Measurements from ENCODE around the gene DMD. TPM values are rescaled to one million over a fixed set of nuclear protein-coding genes. Genes with fewer than 3 reads are reported as not detected.

Gene DMD
- total RNA-seq, 2 donors from 2014 or later: 19.6 to 24.9 TPM

DNA sequence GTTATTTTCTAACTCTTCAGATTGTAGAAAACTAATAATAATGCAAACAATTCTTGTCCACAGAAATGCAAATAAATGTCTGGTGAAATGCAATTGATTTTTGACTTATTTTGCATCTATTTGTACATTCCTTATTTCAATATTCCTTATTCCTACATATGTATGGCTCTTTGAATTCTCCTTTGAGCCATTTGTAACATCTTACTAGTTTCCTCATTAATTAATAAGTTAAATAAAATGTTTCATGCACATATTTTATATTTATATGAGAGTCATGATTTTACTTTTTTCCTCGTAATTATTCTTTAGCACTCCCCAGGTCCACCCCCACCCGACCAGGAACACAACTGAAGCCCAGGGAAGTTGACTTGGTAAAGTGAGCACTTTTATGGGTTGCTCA is 2136.8 kb downstream of the DMD start:
- no peak overlapping the region for H3K27ac Mint-ChIP-seq
- TF ChIP-seq, protein P1, sequence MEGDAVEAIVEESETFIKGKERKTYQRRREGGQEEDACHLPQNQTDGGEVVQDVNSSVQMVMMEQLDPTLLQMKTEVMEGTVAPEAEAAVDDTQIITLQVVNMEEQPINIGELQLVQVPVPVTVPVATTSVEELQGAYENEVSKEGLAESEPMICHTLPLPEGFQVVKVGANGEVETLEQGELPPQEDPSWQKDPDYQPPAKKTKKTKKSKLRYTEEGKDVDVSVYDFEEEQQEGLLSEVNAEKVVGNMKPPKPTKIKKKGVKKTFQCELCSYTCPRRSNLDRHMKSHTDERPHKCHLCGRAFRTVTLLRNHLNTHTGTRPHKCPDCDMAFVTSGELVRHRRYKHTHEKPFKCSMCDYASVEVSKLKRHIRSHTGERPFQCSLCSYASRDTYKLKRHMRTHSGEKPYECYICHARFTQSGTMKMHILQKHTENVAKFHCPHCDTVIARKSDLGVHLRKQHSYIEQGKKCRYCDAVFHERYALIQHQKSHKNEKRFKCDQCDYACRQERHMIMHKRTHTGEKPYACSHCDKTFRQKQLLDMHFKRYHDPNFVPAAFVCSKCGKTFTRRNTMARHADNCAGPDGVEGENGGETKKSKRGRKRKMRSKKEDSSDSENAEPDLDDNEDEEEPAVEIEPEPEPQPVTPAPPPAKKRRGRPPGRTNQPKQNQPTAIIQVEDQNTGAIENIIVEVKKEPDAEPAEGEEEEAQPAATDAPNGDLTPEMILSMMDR (conservative IDR thresholded peaks at IDR 0.05): no peak
- no peaks in the 10 kb centered on the region for H3K9me3 ChIP-seq (ENCODE audit: control insufficient read depth, low read length)
- H3K4me1 Mint-ChIP-seq: peaks cover 2% of the 10 kb centered on the region
- no peaks in the 10 kb centered on the region for H3K36me3 Mint-ChIP-seq (ENCODE audit: low read depth)
- H3K27me3 ChIP-seq (ENCODE audit: control insufficient read depth, insufficient read depth, low read length, poor library complexity, severe bottlenecking): no peaks in the 10 kb centered on the region
- no peaks in the 10 kb centered on the region for H3K4me1 ChIP-seq (ENCODE audit: control insufficient read depth, insufficient read depth, low read length)
- no peak overlapping the region for H3K4me3 Mint-ChIP-seq
- no peak overlapping the region for H3K27ac ChIP-seq (ENCODE audit: low read depth, low read length)
- peaks cover 61% of the 10 kb centered on the region for H3K9me3 Mint-ChIP-seq
- H3K36me3 ChIP-seq (ENCODE audit: control insufficient read depth, insufficient read depth, low read length): no peaks in the 10 kb centered on the region
- H3K9ac ChIP-seq (ENCODE audit: extremely low read depth, low read length, poor library complexity, severe bottlenecking): no peak overlapping the region
- H3K4me3 ChIP-seq (ENCODE audit: low read length): no peak overlapping the region
- DNase-seq: no peak
- H3K27me3 Mint-ChIP-seq (ENCODE audit: insufficient read depth): no peaks in the 10 kb centered on the region
- 100% methylated on average over 1 of the region's 2 CpGs; no CpG with 5 or more reads in 1 of the 2 experiments for WGBS, 2 experiments (ENCODE audit: insufficient coverage in 1 of 2, insufficient read length in 1 of 2)

DNA sequence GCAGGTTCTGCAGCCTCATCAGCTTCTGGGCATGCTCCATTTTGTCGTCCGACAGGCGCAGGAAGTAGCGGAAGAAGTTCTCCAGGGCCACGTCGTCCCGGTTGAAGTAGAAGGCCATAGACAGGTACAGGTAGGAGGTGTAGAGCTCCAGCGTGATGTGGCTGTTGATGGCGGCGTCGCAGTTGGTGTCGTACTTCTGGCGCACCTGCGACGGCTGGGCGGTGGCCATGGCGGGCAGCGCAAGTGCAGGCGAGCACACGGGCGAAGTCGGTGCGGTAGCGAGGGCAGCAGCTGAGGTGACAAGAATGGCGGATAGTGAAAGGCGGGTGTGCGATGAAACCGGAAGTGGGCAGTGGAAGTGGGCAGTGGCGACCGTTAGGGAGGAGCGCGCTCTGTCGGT is 2139.6 kb downstream of the DMD start, which contains the start of gene FTHL17:
Gene FTHL17, minus strand, starts transcription at position 317 of the 400 bp plus-strand sequence. Its CDS starts 88 bp downstream, at position 229.
- Mint-ChIP-seq H3K9me3 (peaks cover 69% of the 10 kb centered on the region), H3K36me3 (ENCODE audit: low read depth) (no peaks in the 10 kb centered on the region), H3K27ac (no peak within 1 kb of the TSS), H3K4me1 (peaks cover 9% of the 10 kb centered on the region), H3K27me3 (ENCODE audit: insufficient read depth) (no peaks in the 10 kb centered on the region), H3K4me3 (no peak within 1 kb of the TSS)
- 94 to 100% methylated on average over 1 to 25 of the region's 33 CpGs for WGBS, 2 experiments (ENCODE audit: insufficient coverage in 1 of 2, insufficient read length in 1 of 2)
- no peak within 1 kb of the TSS for H3K9ac ChIP-seq (ENCODE audit: extremely low read depth, low read length, poor library complexity, severe bottlenecking)
- no peaks in the 10 kb centered on the region for H3K27me3 ChIP-seq (ENCODE audit: control insufficient read depth, insufficient read depth, low read length, poor library complexity, severe bottlenecking)
- no peak within 1 kb of the TSS for H3K27ac ChIP-seq (ENCODE audit: low read depth, low read length)
- TF ChIP-seq, protein P1 (conservative IDR thresholded peaks at IDR 0.05): no peak
- no peak within 1 kb of the TSS for H3K4me3 ChIP-seq (ENCODE audit: low read length)
- no peaks in the 10 kb centered on the region for H3K36me3 ChIP-seq (ENCODE audit: control insufficient read depth, insufficient read depth, low read length)
- H3K9me3 ChIP-seq (ENCODE audit: control insufficient read depth, low read length): no peaks in the 10 kb centered on the region
- DNase-seq: no peak
- H3K4me1 ChIP-seq (ENCODE audit: control insufficient read depth, insufficient read depth, low read length): no peaks in the 10 kb centered on the region

DNA sequence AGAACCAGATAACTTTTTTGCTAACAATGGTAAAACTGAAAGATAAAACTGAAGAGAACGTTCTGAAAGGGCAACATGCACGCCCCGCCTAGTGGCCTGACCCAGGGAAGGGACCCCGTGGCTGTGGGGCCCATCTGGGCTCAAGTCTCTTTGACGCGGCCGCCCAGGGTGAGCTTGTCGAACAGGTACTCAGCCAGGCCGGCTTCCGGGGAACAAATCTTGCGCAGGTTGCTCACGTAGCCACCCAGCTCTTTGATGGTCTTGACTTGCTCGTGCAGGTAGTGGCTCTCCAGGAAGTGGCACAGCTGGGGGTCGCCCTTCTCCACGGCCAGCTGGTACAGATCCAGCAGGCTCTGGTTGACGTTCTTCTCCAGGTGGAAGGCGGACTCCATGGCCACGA is 2140.1 kb downstream of the DMD start:
- H3K27ac Mint-ChIP-seq: no peak overlapping the region
- no peaks in the 10 kb centered on the region for H3K36me3 Mint-ChIP-seq (ENCODE audit: low read depth)
- H3K9me3 Mint-ChIP-seq: peaks cover 67% of the 10 kb centered on the region
- no peaks in the 10 kb centered on the region for H3K36me3 ChIP-seq (ENCODE audit: control insufficient read depth, insufficient read depth, low read length)
- H3K4me3 ChIP-seq (ENCODE audit: low read length): no peak overlapping the region
- H3K4me1 Mint-ChIP-seq: peaks cover 9% of the 10 kb centered on the region
- no peaks in the 10 kb centered on the region for H3K27me3 ChIP-seq (ENCODE audit: control insufficient read depth, insufficient read depth, low read length, poor library complexity, severe bottlenecking)
- no peaks in the 10 kb centered on the region for H3K4me1 ChIP-seq (ENCODE audit: control insufficient read depth, insufficient read depth, low read length)
- no peaks in the 10 kb centered on the region for H3K9me3 ChIP-seq (ENCODE audit: control insufficient read depth, low read length)
- no peak overlapping the region for H3K9ac ChIP-seq (ENCODE audit: extremely low read depth, low read length, poor library complexity, severe bottlenecking)
- no peak overlapping the region for H3K4me3 Mint-ChIP-seq
- no peak overlapping the region for H3K27ac ChIP-seq (ENCODE audit: low read depth, low read length)
- no peaks in the 10 kb centered on the region for H3K27me3 Mint-ChIP-seq (ENCODE audit: insufficient read depth)
- TF ChIP-seq, protein P1 (conservative IDR thresholded peaks at IDR 0.05): no peak
- 96 to 100% methylated on average over 4 to 18 of the region's 18 CpGs for WGBS, 2 experiments (ENCODE audit: insufficient coverage in 1 of 2, insufficient read length in 1 of 2)
- no peak for DNase-seq
